ENCODE results near the gene YRDC.

YRDC gene

GRCh38 chr1:37821481-37821880 lies 13.5 kb upstream of the YRDC start:
- Histone ChIP-seq H3K9me3 (ENCODE audit: control insufficient read depth, insufficient read depth, low read length) (no peaks in the 10 kb centered on the region), H3K36me3 (ENCODE audit: control insufficient read depth, insufficient read depth, low read length) (peaks cover 53% of the 10 kb centered on the region), H3K4me1 (ENCODE audit: control insufficient read depth, insufficient read depth, low read length) (no peaks in the 10 kb centered on the region), H3K27me3 (ENCODE audit: control insufficient read depth, insufficient read depth, low read length) (no peaks in the 10 kb centered on the region), H3K27ac (ENCODE audit: low read depth, low read length) (no peak overlapping the region), H3K4me3 (ENCODE audit: low read depth, low read length) (no peak overlapping the region), H3K9ac (ENCODE audit: low read depth, low read length) (no peak overlapping the region)

DNA sequence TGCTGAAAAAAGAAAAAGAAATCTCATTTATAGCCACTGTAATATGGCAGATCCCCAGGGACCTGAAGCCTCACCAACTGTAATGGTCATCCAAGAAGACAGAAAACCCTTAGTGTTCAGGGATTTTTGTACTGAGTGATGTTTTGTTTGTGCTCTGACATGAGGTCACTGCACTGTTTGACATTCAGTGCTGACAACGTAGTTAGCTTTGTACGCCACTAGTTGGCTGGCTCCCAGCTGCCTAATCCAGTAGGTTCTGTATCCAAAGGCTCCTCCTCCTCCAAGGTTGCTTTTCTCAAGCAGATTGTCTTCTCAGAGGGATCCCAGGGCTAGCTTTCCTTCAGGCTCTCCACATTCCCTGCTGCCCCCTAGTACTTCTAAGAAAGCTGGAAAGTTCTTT lies 9.5 kb upstream of the YRDC start:
- Histone ChIP-seq H3K4me1 (ENCODE audit: control insufficient read depth, insufficient read depth, low read length) (no peaks in the 10 kb centered on the region), H3K27ac (ENCODE audit: low read depth, low read length) (peak overlapping the region; percentile 60), H3K36me3 (ENCODE audit: control insufficient read depth, insufficient read depth, low read length) (peaks cover 59% of the 10 kb centered on the region), H3K27me3 (ENCODE audit: control insufficient read depth, insufficient read depth, low read length) (no peaks in the 10 kb centered on the region), H3K9me3 (ENCODE audit: control insufficient read depth, insufficient read depth, low read length) (no peaks in the 10 kb centered on the region), H3K9ac (ENCODE audit: low read depth, low read length) (no peak overlapping the region), H3K4me3 (ENCODE audit: low read depth, low read length) (no peak overlapping the region)

GRCh38 chr1:37814252-37814651 lies 6.2 kb upstream of the YRDC start:
- no peaks in the 10 kb centered on the region for H3K27me3 ChIP-seq (ENCODE audit: control insufficient read depth, insufficient read depth, low read length)
- no peaks in the 10 kb centered on the region for H3K9me3 ChIP-seq (ENCODE audit: control insufficient read depth, insufficient read depth, low read length)
- no peak overlapping the region for H3K27ac ChIP-seq (ENCODE audit: low read depth, low read length)
- peaks cover 36% of the 10 kb centered on the region for H3K36me3 ChIP-seq (ENCODE audit: control insufficient read depth, insufficient read depth, low read length)
- 0 out of 2 replicates have a peak, but pooled peaks cover 3% of the 10 kb centered on the region for H3K4me1 ChIP-seq (ENCODE audit: control insufficient read depth, insufficient read depth, low read length)
- H3K9ac ChIP-seq (ENCODE audit: low read depth, low read length), result no peak overlapping the region
- H3K4me3 ChIP-seq (ENCODE audit: low read depth, low read length), result no peak overlapping the region

DNA sequence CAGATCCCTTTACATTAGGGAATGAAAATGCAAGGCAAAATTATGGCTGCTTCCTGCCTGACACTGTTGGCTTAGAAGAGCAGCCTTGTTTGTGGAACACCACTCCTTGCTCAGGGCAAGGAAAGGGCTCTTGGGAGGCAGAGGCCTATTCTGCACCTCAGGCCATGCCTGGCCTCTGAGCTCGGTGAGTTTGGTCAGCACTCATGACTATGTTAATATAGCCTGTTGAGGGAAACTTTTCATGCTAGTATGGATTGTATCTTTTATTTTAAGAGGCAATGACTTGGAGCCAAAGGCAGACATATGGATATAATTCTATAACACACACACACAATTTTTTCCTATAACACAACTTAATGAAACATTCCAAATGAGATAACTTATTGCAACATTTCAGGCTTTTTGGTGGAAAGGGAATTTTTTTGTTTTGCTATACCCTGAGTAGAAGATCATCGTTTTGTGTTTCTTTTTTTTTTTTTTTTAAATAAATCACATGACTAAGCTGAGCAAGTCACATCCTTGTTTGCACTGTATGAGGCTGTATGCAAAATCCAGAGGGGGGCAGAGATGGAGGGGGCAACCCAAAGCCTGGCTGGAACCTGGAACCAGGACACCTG lies 5.6 kb upstream of the YRDC start:
- Histone ChIP-seq H3K27ac (ENCODE audit: low read depth, low read length) (no peak overlapping the region), H3K9me3 (ENCODE audit: control insufficient read depth, insufficient read depth, low read length) (no peaks in the 10 kb centered on the region), H3K4me1 (ENCODE audit: control insufficient read depth, insufficient read depth, low read length) (0 out of 2 replicates have a peak, but pooled peaks cover 5% of the 10 kb centered on the region), H3K4me3 (ENCODE audit: low read depth, low read length) (no peak overlapping the region), H3K27me3 (ENCODE audit: control insufficient read depth, insufficient read depth, low read length) (no peaks in the 10 kb centered on the region), H3K36me3 (ENCODE audit: control insufficient read depth, insufficient read depth, low read length) (peaks cover 34% of the 10 kb centered on the region), H3K9ac (ENCODE audit: low read depth, low read length) (no peak overlapping the region)

GRCh38 chr1:37811027-37811655 lies 3.1 kb upstream of the YRDC start:
- peaks cover 9% of the 10 kb centered on the region; the same call in 1 of the 2 replicates for H3K4me1 ChIP-seq (ENCODE audit: control insufficient read depth, insufficient read depth, low read length)
- no peak overlapping the region for H3K9ac ChIP-seq (ENCODE audit: low read depth, low read length)
- H3K9me3 ChIP-seq (ENCODE audit: control insufficient read depth, insufficient read depth, low read length), result no peaks in the 10 kb centered on the region
- H3K4me3 ChIP-seq (ENCODE audit: low read depth, low read length), result no peak overlapping the region
- H3K27ac ChIP-seq (ENCODE audit: low read depth, low read length), result peak overlapping the region; percentile 40
- peaks cover 35% of the 10 kb centered on the region for H3K36me3 ChIP-seq (ENCODE audit: control insufficient read depth, insufficient read depth, low read length)
- no peaks in the 10 kb centered on the region for H3K27me3 ChIP-seq (ENCODE audit: control insufficient read depth, insufficient read depth, low read length)

GRCh38 chr1:37809942-37810341 lies 1.9 kb upstream of the YRDC start:
- Histone ChIP-seq H3K9me3 (ENCODE audit: control insufficient read depth, insufficient read depth, low read length) (no peaks in the 10 kb centered on the region), H3K9ac (ENCODE audit: low read depth, low read length) (no peak overlapping the region), H3K27me3 (ENCODE audit: control insufficient read depth, insufficient read depth, low read length) (no peaks in the 10 kb centered on the region), H3K4me1 (ENCODE audit: control insufficient read depth, insufficient read depth, low read length) (peaks cover 9% of the 10 kb centered on the region; the same call in 1 of the 2 replicates), H3K4me3 (ENCODE audit: low read depth, low read length) (no peak overlapping the region), H3K36me3 (ENCODE audit: control insufficient read depth, insufficient read depth, low read length) (peaks cover 35% of the 10 kb centered on the region), H3K27ac (ENCODE audit: low read depth, low read length) (peak overlapping the region; percentile 9)

DNA sequence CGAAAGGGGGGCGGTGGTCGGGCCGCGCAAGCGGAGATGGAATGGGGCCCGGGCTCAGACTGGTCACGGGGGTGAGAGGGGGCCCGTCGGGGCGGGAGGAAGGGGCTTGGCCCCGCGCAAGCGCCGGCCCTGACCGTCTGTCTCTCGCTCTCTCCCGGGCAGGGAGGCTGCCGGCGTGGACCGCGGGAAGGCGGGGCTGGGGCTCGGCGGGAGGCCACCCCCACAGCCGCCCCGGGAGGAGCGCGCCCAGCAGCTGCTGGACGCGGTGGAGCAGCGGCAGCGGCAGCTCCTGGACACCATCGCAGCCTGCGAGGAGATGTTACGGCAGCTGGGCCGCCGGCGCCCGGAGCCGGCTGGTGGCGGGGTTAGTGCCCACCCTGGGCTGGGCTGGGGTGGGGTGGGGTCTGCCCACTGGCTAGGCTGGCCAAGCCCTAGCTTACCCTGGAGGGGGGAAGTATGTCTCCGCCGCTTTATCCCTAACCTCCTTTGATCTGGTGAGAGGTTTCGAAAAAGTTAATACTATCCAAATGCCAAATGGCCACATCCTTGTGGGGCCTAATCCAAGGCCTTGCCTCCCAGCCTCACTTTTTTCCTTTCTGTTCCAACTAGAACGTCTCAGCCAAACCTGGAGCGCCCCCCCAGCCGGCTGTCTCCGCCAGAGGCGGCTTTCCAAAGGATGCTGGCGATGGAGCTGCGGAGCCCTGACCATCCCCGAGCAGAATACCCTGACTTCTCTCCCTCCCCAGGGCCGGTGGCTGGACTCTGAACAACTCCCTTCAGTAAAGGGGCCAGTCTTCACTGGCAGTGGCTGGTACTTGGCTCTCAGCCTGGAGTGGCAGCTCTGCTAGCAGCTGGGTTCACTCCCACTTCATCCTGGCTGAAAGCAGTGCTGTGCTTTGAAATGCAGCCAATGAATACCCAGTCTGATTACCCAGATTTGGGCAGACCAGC lies 636 bp upstream of the YRDC start:
- Histone ChIP-seq H3K36me3 (ENCODE audit: control insufficient read depth, insufficient read depth, low read length) (peaks cover 40% of the 10 kb centered on the region), H3K4me1 (ENCODE audit: control insufficient read depth, insufficient read depth, low read length) (peaks cover 9% of the 10 kb centered on the region; the same call in 1 of the 2 replicates), H3K9ac (ENCODE audit: low read depth, low read length) (peak overlapping the region; percentile 27; the same call in 1 of the 2 replicates), H3K27ac (ENCODE audit: low read depth, low read length) (peak overlapping the region; percentile 77), H3K27me3 (ENCODE audit: control insufficient read depth, insufficient read depth, low read length) (no peaks in the 10 kb centered on the region), H3K4me3 (ENCODE audit: low read depth, low read length) (peak overlapping the region; percentile 85), H3K9me3 (ENCODE audit: control insufficient read depth, insufficient read depth, low read length) (no peaks in the 10 kb centered on the region)

DNA sequence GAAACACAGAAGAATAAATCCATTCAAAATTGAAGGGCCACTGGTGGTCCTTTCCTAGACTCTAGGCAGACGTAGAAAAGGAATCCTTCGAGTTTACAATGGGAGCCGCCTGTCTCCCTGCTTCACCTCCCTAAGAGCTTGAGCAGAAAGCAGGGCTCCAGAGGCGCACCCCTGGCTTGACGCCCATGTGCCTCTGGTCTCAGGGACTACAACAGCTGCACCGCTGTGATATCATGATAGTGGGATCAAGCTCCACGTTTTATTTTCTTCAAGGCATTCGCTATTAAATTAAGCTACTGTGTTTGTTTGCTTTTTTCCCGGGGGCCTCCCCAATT lies 821 bp downstream of the YRDC start:
- H3K9me3 ChIP-seq (ENCODE audit: control insufficient read depth, insufficient read depth, low read length), result no peaks in the 10 kb centered on the region
- peaks cover 55% of the 10 kb centered on the region for H3K36me3 ChIP-seq (ENCODE audit: control insufficient read depth, insufficient read depth, low read length)
- peak overlapping the region; percentile 75 for H3K9ac ChIP-seq (ENCODE audit: low read depth, low read length)
- no peaks in the 10 kb centered on the region for H3K27me3 ChIP-seq (ENCODE audit: control insufficient read depth, insufficient read depth, low read length)
- H3K4me3 ChIP-seq (ENCODE audit: low read depth, low read length), result peak overlapping the region; percentile 85
- peak overlapping the region; percentile 77 for H3K27ac ChIP-seq (ENCODE audit: low read depth, low read length)
- peaks cover 9% of the 10 kb centered on the region; the same call in 1 of the 2 replicates for H3K4me1 ChIP-seq (ENCODE audit: control insufficient read depth, insufficient read depth, low read length)

GRCh38 chr1:37802439-37802838 lies 5.6 kb downstream of the YRDC start:
- Histone ChIP-seq H3K27ac (ENCODE audit: low read depth, low read length) (no peak overlapping the region), H3K4me3 (ENCODE audit: low read depth, low read length) (no peak overlapping the region), H3K36me3 (ENCODE audit: control insufficient read depth, insufficient read depth, low read length) (peaks cover 82% of the 10 kb centered on the region), H3K9me3 (ENCODE audit: control insufficient read depth, insufficient read depth, low read length) (no peaks in the 10 kb centered on the region), H3K9ac (ENCODE audit: low read depth, low read length) (no peak overlapping the region), H3K4me1 (ENCODE audit: control insufficient read depth, insufficient read depth, low read length) (peaks cover 4% of the 10 kb centered on the region; the same call in 1 of the 2 replicates), H3K27me3 (ENCODE audit: control insufficient read depth, insufficient read depth, low read length) (no peaks in the 10 kb centered on the region)

- H3K36me3 ChIP-seq (ENCODE audit: control insufficient read depth, insufficient read depth, low read length), result peaks cover 48% of the 10 kb centered on the region
- no peak overlapping the region for H3K27ac ChIP-seq (ENCODE audit: low read depth, low read length)
- peaks cover 6% of the 10 kb centered on the region; the same call in 1 of the 2 replicates for H3K4me1 ChIP-seq (ENCODE audit: control insufficient read depth, insufficient read depth, low read length)
- H3K4me3 ChIP-seq (ENCODE audit: low read depth, low read length), result no peak overlapping the region
- H3K9me3 ChIP-seq (ENCODE audit: control insufficient read depth, insufficient read depth, low read length), result no peaks in the 10 kb centered on the region
- peaks cover 22% of the 10 kb centered on the region for H3K27me3 ChIP-seq (ENCODE audit: control insufficient read depth, insufficient read depth, low read length)
- H3K9ac ChIP-seq (ENCODE audit: low read depth, low read length), result no peak overlapping the region
These were observed 10.2 kb downstream of the YRDC start for GRCh38 chr1:37797750-37798345.

Measured in HUES48 (cell line).